ENCODE measurements around the gene VSIR.

The VSIR gene

GRCh38 chr10:71727738-71728737 lies 45.3 kb downstream of the VSIR start:
- DNase-seq (ENCODE audit: low read depth): peak; percentile 43

- DNase-seq (ENCODE audit: low read depth): peak; percentile 44
Measured at GRCh38 chr10:71727105-71727737, 46.1 kb downstream of the VSIR start.

GRCh38 chr10:71726580-71727104 lies 46.7 kb downstream of the VSIR start:
- no peak for DNase-seq (ENCODE audit: low read depth)

- peak; percentile 71 for DNase-seq (ENCODE audit: low read depth)
Measured at GRCh38 chr10:71725998-71726579, 47.2 kb downstream of the VSIR start.

GRCh38 chr10:71725249-71725648 lies 48.1 kb downstream of the VSIR start:
- no peak for DNase-seq (ENCODE audit: low read depth)

GRCh38 chr10:71724539-71724938 lies 48.8 kb downstream of the VSIR start:
- DNase-seq (ENCODE audit: low read depth): no peak

- DNase-seq (ENCODE audit: low read depth): no peak
Measured at GRCh38 chr10:71723311-71723710, 50.0 kb downstream of the VSIR start.

GRCh38 chr10:71722849-71723248 lies 50.5 kb downstream of the VSIR start:
- no peak for DNase-seq (ENCODE audit: low read depth)

GRCh38 chr10:71721313-71721712 lies 52.0 kb downstream of the VSIR start:
- no peak for DNase-seq (ENCODE audit: low read depth)

- DNase-seq (ENCODE audit: low read depth): no peak
Measured at GRCh38 chr10:71720288-71720687, 53.0 kb downstream of the VSIR start.

- DNase-seq (ENCODE audit: low read depth): no peak
Measured at GRCh38 chr10:71719464-71720201, 53.7 kb downstream of the VSIR start, which contains the start of gene C10orf105. TSS of gene C10orf105 (minus strand) at chr10:71719778. CDS start at chr10:71716337, 3,441 bp downstream.

GRCh38 chr10:71719042-71719441 lies 54.3 kb downstream of the VSIR start:
- DNase-seq (ENCODE audit: low read depth): no peak

- no peak for DNase-seq (ENCODE audit: low read depth)
Measured at GRCh38 chr10:71718165-71718698, 55.1 kb downstream of the VSIR start.

- DNase-seq (ENCODE audit: low read depth): no peak
Measured at GRCh38 chr10:71717551-71717951, 55.8 kb downstream of the VSIR start.

GRCh38 chr10:71717056-71717455 lies 56.3 kb downstream of the VSIR start:
- no peak for DNase-seq (ENCODE audit: low read depth)

GRCh38 chr10:71716426-71716825 lies 56.9 kb downstream of the VSIR start:
- DNase-seq (ENCODE audit: low read depth): no peak

GRCh38 chr10:71715860-71716259 lies 57.5 kb downstream of the VSIR start:
- DNase-seq (ENCODE audit: low read depth): no peak

GRCh38 chr10:71715026-71715425 lies 58.3 kb downstream of the VSIR start:
- DNase-seq (ENCODE audit: low read depth): no peak

GRCh38 chr10:71714592-71714991 lies 58.7 kb downstream of the VSIR start:
- no peak for DNase-seq (ENCODE audit: low read depth)

- DNase-seq (ENCODE audit: low read depth): no peak
Measured at GRCh38 chr10:71714031-71714410, 59.3 kb downstream of the VSIR start.

Measured in activated T-helper 9 cell treated with anti-CD3 and anti-CD28 coated beads, Interleukin-2, amount 50 U/mL, for 16 hours (primary cell).